Measurements from ENCODE around the gene LRRC28.

Gene LRRC28

DNA sequence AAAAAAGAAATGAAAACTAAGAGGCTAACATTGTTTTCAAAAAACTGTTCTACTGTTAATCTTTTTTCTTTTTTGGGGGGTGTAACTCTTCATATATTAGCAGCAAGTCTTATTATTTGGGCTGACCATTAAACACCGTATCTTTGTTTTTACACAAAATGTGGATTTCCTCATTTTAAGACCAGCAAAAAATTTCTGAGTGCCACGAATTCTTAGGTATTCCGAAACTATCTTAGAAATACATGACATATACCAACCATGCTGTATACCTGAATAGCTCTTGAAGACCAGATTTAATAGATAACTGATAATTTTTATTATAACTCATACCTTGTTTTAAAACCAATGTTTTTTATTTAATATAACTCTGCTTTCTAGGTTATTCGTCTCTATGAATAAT lies 1.3 kb upstream of the LRRC28 start:
- no peak for DNase-seq

DNA sequence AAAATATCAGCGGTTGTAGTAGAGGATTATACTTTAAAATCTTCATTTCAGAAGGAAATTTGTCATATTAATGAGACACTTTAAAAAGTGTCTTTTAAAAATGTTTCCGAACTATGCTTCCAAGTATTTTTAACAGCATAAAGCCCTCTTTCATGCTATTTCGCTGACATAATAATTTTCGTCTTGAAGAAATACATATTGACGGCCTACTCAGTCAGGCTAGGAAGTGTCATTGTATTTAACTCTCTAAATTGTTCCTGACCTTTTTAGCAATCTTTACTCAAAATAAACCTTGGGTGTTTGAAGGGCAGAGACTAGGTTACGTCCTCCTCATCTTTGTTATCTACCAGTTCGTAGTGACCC lies 806 bp upstream of the LRRC28 start:
- DNase-seq, result no peak

DNA sequence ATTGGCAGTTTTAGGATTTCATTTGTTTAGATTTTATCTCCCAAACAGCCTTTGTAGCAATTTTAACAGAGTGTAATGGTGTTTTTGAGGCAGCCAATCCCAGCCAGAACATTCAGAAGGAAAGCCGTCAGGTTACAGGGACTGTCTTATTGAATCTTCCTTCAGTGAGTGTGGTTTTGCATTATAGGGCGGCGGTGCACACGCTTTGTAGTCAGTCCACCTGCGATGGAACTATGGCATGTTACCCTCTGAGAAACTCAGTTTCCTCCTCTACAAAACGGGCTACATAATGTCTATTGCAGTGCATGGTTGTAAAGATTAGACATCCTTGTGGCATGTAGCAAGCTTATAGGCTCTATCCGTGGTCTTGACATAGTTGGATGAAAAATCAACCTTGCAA lies 1.0 kb downstream of the LRRC28 start:
- no peak for DNase-seq

DNA sequence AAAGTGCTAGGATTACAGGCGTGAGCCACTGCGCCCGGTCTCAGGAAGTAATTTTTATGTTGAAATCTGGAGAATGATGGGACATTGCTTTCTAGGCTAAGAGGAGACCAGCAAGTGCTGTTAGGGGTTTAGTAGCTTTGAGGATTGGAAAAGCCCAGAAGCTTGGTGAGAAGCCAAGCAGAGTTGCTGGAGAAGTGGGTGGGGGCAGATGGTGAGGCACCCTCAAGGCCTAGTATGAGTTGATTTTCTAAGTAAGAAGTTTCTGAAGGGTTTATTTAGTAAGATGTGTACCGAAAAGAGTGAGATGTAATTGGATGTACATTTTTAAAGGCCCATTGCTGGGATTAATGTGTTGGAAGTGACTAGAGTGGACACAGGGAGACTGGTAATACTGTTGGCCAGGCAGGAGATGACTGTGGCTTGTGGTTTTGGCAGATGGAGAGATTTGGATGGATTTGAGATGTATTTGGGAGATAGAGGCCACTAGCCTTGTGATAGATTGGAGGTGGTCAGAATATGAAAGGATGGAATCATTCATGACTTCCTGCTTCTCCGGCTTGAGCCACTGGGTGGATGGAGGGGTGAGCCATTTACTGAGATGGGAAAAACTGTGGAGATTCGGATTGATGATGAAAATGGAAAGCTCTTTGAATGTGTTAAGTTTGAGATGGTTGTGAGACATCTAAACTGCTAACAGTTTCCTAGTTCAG lies 2.3 kb downstream of the LRRC28 start:
- no peak for DNase-seq

DNA sequence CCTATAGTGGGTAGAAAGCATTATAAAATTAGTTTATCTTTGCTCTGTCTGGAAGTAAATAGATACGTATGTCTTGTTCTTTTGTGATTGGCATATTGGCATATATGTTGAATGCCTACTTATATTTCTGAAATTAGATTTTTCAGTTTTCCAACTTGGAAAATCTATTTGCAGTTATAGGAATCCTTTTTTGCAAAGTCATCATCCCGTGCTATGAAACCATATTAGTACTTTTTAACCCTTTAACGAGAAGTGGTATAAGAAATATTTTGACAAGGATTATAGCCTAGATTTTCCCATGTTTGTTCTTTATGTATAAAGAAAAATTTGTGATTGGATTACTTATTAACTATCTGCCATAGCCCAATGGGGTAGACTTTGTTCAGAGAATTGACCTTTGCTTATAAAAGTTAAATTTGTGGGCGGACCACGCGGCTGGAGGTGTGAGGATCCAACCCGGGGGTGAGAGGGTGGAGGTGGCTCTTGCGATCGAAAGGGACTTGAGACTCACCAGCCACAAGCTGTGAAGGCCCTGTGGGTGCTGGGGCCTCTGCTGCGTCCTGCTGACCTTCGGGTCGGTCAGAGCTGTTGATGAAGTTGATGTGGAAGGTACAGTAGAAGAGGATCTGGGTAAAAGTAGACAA lies 5.9 kb downstream of the LRRC28 start:
- DNase-seq, result no peak

DNA sequence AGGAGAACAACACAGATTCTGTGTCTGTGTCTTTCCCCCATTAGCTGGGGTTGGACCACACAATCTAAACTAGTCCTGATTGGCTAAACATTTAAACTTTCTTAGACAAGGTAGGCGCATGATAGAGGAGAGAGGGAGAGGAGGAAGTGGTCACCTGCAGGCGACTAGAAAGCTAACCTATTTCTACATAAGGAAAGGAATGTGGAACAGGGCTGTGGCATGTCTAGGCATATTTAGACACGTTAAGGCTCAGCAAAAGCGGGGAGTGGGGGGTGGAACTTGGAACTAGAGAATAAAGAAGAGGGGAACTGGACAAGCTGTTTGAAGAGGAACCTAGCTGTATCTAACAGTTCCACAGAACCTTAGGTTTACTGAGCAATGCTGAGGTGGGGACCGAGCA lies 12.8 kb downstream of the LRRC28 start:
- no peak for DNase-seq

DNA sequence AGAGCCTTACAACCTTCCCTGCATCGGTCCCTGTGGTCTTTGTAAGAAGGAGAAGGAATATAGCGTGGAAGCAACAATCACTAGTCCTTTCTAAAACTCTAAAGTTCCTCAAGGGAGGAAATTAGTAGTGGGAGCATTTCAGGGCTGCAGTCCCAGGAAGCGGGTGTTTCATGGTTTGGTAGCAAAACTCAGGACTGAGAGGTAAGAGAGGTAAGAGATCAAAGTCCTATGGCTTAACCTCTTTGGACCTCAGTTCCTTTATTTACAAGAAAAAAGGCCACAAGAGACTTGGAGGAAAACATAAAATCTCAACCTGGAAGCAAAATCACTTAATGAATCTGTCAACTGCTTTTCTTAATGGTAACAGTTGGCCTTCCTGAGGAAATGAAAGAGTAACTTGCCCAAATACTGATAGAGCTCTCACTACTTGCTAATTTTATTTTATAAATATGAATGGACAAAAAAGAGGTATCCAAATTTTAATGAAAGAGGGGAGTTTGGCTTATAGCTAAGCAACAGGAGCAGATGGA lies 14.3 kb downstream of the LRRC28 start:
- no peak for DNase-seq

DNA sequence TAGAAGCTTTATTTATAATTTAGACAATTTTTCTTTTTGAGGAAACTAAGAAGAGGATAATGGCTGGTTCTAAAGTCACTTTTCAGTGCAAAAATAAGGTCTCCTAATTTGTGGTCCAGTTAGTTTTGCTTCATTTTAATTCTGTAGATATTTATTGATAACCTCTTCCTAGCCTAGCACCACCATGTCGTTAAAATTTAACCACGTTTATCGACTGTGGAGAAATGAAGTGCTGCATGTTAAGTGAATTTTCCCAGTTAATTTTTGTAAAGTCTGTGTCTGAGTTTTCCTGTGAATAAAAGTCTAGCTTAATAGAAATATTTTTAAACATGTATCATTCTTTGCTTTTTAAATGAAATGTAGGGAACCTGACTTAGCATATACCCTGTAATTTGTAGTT lies 16.7 kb downstream of the LRRC28 start:
- no peak for DNase-seq

DNA sequence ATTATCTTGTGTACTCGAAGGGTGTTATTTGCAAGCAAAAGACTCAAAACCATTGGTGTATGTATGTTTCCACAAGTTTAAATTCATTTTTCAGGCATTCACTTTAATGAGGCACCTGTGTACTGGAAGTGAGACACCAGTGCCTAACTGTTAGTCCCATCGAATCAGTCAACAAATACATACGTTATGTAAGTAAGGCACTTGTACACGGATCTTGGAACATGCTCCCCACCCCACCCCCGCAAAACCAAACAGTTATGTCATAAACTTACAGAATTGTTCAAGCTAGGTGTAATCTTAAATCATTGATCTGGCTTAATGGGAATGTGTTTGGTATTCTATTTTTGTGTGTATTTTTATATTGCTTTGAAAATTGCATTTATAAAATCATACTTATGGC lies 17.1 kb downstream of the LRRC28 start:
- DNase-seq, result no peak

DNA sequence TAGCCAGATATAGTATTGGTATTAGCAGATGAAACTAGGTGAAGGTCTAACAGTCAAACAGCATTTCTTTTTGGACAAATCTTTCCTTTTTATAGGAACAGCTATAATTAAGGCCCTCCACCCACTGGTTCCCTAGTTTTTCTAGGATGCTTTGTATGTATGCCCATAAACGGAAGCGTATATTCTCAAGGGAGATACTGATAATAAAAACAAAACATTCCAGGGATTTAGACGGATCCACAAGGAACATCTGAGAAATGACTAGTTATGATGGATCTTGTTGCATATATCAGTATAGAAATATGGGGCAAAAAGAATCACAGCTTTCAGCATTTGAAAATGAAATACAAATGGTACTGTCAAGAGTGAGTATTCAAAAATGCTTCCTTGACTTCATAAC lies 22.5 kb downstream of the LRRC28 start:
- no peak for DNase-seq

DNA sequence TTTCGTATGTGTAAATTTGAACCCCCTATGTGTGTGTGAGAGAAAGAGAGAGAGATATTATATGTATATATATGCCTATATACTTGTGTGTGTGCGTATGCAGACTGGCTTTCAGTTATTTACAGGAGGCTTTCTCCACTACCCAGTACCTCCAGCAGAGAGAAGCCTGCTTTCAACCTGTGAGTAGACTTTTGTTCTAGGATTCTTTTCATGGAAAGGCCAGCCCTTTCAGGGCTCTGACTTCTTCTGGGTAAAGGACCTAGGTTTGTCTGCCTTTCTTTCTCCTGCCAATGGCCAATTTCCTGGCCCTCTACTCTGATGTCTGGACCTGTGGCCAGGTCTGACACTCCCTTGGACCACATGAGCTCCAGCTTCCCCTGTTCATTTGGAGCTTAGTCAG lies 23.8 kb downstream of the LRRC28 start:
- no peak for DNase-seq

DNA sequence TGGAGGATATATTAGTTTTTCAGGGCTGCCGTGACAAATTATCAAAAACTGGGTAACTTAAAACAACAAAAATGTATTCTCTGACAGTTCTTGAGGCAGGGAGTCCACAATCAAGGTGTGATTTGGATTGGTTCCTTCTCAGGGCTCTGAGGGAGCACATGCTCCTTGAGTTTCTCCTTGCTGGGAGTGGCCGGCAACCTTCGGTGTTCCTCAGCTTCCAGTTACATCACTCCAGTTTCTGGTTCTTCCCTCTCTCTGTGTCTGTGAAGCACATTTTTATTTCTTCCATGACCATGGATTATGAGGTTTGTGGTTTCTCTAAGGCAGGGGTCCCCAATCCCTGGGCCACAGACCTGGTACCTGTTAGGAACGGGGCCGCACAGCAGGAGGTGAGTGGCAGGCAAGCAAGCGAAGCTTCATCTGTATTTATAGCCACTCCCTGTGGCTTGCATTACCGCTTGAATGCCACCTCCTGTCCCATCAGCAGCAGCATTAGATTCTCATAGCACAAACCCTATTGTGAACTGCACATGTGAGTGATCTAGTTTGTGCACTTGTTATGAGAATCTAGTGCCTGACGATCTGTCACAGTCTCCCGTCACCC lies 24.3 kb downstream of the LRRC28 start:
- no peak for DNase-seq

DNA sequence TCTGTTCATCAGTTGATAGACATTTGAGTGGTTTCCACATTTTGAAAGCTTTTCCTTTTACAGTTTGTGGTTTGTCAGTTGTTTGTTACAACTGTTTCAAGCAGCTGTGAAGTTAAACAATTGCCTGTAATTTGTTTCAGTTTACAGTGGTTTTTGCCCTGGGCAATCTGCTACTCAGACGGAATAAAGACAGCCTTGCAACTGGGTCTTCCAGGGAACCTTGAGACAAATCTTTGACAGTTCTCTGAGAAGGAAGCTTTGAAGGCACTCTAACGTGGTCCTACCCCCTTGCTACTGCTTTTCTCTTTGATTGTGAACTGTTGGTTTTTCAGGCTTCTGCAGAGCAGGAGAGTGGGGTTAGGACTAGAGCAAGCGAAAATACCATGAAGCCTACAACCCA lies 28.0 kb downstream of the LRRC28 start:
- DNase-seq, result no peak

DNA sequence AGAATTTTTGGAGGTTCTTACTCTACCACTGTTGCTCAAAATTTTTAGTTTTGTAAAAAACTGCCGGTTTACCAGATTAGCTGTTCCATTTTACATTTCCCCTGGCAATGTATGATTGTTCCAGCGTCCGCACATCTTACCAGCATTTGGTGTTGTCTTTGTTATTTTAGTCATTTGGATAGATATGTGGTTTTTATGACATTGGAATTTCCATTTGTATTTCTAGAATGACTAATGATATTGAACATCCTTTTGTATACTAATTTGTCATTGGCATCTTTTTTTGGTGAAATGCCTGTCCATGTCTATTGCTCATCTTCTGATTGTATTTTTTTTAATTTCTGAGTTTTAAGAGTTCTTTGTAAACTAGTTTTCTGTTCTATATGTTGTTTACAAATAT lies 28.5 kb downstream of the LRRC28 start:
- no peak for DNase-seq

DNA sequence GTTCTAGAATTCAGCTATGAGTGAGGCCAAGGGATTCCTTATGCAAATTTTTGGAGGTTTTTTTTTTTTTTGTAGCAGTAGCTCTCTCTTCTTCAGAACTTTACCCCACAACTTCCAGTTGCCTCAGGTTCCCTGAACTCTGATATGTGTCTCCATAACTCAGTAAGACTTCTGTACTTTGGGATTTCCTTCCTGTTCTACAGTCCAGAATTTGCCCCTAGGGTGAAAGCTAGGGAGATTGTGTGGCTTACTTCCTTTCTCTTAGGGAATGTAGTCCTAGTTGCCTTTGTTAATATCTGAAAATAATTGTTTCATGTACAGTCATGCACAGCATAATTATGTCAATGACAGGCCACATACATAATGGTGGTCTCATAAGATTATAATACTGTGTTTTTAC lies 30.8 kb downstream of the LRRC28 start:
- no peak for DNase-seq

DNA sequence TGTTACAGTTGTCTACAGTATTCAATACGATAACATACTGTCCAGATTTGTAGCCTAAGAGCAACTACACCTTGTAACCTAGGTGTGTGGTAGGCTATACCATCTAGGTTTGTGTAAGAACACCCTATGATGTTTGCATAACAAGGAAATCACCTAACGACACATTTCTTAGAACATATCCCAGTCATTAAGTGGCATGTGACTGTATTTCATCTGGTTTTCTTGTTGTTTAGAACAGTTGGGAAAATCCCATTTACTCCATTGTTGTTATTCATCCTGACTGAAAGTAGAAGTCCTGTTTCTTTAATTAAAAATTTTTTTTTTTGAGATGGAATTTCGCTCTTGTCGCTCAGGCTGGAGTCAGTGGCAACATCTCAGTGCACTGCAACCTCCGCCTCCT lies 31.3 kb downstream of the LRRC28 start:
- DNase-seq, result no peak

DNA sequence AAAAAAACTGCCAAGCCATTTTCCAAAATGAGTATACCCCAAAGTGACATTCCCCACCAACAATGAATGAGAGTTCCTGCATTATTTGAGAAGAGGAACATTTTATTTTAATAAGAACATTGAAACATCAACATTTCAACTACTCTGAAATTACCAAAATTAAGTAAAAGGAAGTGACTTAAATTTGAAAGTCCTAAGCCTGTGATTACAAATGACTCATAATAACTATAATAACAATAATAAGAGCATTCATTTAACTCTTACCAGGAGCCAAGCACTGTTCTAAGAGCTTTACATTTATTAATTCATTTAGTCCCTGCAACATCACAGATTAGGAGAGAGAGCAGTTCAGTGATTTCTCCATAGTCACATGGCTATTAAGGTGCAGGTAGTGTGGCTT lies 32.4 kb downstream of the LRRC28 start:
- no peak for DNase-seq

DNA sequence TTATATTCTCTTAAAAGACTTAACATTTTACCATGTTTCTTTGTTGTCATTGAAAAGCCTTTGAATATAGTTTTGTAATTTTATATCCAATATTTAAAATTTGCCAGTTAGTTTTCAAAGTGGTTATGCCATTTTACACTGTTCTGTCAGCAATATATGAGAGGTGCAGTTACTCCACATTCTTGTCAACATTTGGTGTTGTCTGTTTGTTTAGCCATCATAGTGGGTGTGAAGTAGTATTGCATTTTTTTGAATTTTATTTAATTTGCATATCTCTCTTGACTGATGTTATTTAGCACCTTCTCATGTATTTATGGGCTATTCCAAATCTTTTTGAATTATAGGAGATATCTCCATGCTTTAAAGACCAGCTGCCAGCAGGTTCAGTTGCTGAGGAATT lies 40.4 kb downstream of the LRRC28 start:
- DNase-seq, result no peak

DNA sequence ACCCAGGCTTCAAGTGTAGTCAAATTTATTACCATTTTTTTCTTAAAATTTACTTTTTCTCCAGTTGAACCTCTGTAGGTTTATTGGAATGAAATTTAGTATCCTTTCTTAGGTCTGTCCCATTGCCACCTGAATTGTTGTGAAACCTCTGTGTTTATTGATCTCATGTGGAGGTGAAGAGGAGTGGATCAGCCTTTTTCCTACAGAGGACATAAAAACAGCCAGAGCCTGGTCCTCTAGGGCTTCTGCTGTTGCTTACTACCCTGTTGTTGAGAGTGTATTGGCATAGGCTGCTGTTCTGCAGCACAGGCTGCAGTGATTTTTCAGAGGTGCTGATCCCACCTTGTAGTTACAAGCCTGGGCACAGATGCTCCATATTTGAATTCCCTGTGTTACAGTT lies 44.6 kb downstream of the LRRC28 start:
- no peak for DNase-seq

DNA sequence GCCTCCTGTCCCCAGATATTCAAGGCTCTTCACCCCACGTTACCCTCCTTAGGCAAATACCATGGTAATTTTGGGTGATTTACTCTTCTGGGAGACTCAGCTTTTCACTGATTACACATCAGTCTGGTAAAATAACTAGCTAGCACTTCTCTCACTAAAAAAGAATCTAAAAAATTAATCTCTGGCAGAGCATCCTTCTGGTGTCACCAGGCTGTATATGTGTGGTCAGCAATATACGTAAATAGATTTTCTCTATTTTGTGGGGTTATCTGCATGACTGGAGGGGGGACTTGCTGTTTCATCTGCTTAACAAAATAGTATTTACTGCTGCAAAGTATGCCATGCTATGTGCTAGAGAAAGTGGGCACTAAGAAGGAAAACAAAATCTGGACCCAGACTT lies 45.1 kb downstream of the LRRC28 start:
- no peak for DNase-seq

DNA sequence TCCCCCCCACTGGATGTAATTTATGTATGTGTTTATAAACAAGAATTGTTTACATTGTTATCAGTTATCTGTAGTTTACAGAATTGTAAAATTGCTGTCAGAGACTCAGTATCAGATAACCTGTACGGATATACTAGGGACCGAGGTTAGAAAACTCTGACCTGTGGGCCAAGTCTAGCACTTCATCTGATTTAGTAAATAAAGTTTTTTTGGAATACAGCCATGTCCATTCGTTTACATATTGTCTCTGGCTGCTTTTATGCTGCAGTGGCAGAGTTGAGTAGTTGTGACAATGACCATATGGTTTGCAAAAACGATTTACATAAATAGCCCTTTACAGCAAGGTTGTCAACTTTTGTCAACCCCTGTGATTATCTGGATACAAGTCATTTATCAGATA lies 52.6 kb downstream of the LRRC28 start:
- no peak for DNase-seq

DNA sequence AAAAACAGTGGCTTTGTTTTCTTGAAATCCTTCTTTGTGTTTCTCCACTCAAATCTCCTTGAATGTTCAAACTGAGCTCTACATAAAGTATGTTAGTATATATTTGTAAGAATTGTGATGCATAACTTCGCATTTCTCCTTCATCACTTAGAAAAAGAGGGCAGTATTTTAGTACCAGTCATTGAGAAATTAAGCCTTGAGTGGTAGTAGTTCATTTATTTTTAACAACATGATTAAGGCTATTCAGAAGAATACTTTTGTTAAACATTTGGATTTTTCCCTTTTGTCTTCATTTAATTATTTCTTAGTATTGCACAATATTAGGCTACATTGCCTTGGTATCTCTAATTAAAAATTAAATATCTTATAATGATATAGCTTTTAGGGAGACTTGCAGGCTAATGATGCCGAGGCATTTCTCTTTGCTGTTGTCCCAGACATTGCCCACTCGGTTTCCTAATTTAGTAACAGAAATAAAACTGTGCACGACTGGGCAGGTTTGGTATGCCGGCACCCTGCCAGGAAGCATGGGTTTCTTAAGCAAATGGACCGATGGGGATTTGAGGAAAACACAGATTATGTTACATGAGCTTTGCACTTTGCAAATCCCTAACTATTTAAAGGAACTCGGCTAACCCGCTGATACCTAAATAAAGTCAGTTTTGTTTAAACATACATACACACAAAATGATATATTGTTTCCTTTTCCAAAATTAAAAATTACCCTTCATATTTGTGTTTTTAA lies 54.7 kb downstream of the LRRC28 start:
- DNase-seq, result no peak

DNA sequence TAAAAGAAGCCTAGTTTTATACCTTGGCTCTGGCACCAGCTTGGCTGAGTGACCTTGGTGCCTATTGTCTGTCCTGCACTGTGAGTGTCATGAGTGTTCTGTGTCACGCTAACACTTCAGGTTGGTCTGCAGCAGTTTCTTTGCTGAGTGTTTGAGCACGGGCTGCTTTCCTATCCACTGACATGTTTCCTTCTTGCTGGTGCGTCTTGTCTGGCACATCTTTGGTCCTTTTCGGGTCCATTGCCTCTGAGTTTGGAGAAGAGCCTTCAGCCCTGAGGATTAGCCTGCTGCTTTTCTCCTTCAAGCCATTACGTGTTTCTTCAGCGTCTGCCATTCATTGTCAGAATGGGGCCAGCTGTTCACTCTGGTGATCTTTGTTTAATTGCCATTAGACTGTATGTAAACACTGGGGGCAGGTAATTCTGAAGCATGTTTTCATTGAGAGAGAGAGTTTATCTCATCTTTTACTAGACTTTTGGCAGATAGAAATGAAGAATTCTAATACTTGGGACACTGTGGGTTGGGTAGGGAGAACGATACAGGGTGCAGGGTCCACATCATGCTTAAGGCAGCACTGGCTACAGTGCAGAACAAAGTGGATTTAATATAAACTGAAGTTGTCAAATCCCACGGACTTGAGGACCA lies 55.5 kb downstream of the LRRC28 start:
- no peak for DNase-seq

Measured in NCI-H1436 (cell line).